Amniotic stem cell (primary cell): ENCODE data around the gene ZNF227.
"Not testable (repeated sequence)": the region's sequence is repeated elsewhere in the genome, so short reads cannot be mapped to it uniquely, and the experiment has no call there.

Source experiments
- DNase-seq: peaks from one replicate; lab custom pipeline; 2025; lab: John Stamatoyannopoulos, UW

The ZNF227 gene

GRCh38 chr19:44212250-44212865, at the start of gene ZNF227:
TSS of gene ZNF227 (plus strand) at chr19:44212532. CDS start at chr19:44217793, 5,261 bp downstream.
- peak; percentile 90 for DNase-seq

GRCh38 chr19:44163789-44164188, 48.5 kb upstream of the ZNF227 start:
- no peak for DNase-seq

- DNase-seq = no peak
Measured at GRCh38 chr19:44164327-44164672, 48.0 kb upstream of the ZNF227 start.

- peak; percentile 88 for DNase-seq
Measured at GRCh38 chr19:44164673-44165512, 47.4 kb upstream of the ZNF227 start, which contains the start of gene ZNF226. TSS of gene ZNF226 (plus strand) at chr19:44165100. CDS start at chr19:44170081, 4,981 bp downstream.

GRCh38 chr19:44170660-44171059, 41.7 kb upstream of the ZNF227 start:
- DNase-seq = not testable (repeated sequence)

GRCh38 chr19:44176590-44176989, 35.7 kb upstream of the ZNF227 start:
- DNase-seq = no peak

- no peak for DNase-seq
Measured at GRCh38 chr19:44180968-44181367, 31.4 kb upstream of the ZNF227 start.

- DNase-seq = no peak
Measured at GRCh38 chr19:44182145-44182544, 30.2 kb upstream of the ZNF227 start.

GRCh38 chr19:44190020-44190419, 22.3 kb upstream of the ZNF227 start:
- no peak for DNase-seq

- no peak for DNase-seq
Measured at GRCh38 chr19:44192127-44192526, 20.2 kb upstream of the ZNF227 start.

GRCh38 chr19:44196772-44197171, 15.6 kb upstream of the ZNF227 start:
- DNase-seq = no peak

GRCh38 chr19:44202470-44202869, 9.9 kb upstream of the ZNF227 start:
- peak; percentile 1 for DNase-seq

- DNase-seq = no peak
Measured at GRCh38 chr19:44202974-44203373, 9.4 kb upstream of the ZNF227 start.

- DNase-seq = not testable (repeated sequence)
Measured at GRCh38 chr19:44203877-44204276, 8.5 kb upstream of the ZNF227 start.

- DNase-seq = no peak
Measured at GRCh38 chr19:44204772-44205171, 7.6 kb upstream of the ZNF227 start.

- DNase-seq = peak; percentile 65
Measured at GRCh38 chr19:44207126-44207803, 5.1 kb upstream of the ZNF227 start.

GRCh38 chr19:44212866-44213346, 574 bp downstream of the ZNF227 start:
- DNase-seq = peak; percentile 7

GRCh38 chr19:44219926-44220325, 7.6 kb downstream of the ZNF227 start:
- DNase-seq = not testable (repeated sequence)

- not testable (repeated sequence) for DNase-seq
Measured at GRCh38 chr19:44220761-44221160, 8.4 kb downstream of the ZNF227 start.

- DNase-seq = not testable (repeated sequence)
Measured at GRCh38 chr19:44221291-44221690, 9.0 kb downstream of the ZNF227 start.

GRCh38 chr19:44228318-44228717, 16.0 kb downstream of the ZNF227 start:
- DNase-seq = no peak

GRCh38 chr19:44232867-44233266, 20.5 kb downstream of the ZNF227 start:
- no peak for DNase-seq

GRCh38 chr19:44236384-44236783, 24.1 kb downstream of the ZNF227 start:
- DNase-seq = no peak
